Heart right ventricle (tissue), 16 donors: ENCODE data around the gene TERF2IP. TPM values are rescaled to one million over a fixed set of nuclear protein-coding genes. Genes with fewer than 3 reads are reported as not detected.

Experiments used
- ATAC-seq, 8 donors: fragments of 200-7000 bp; cut with Tn5 transposase; one replicate each; pipeline ENCODE4 v1.9.1; 2020; ENCODE audit warnings: mild to moderate bottlenecking in 8 of 8, moderate library complexity in 8 of 8, moderate number of reproducible peaks in 1 of 8
- DNase-seq, 2 donors: peaks; one replicate each; pipeline ENCODE4 v3.0.0-alpha.2; 2020
- H3K27ac ChIP-seq, 10 donors: fragments of 200-600 bp; sonication (generic) in 2 of 10; one replicate each; pipeline versions ENCODE4 v1.5.0 to v1.8.0; 2020 to 2022; ENCODE audit warnings: mild to moderate bottlenecking in 3 of 10
- H3K27me3 ChIP-seq, 7 donors: fragments of 200-600 bp; one replicate each; pipeline ENCODE4 v1.8.0; 2021 to 2022; ENCODE audit warnings: mild to moderate bottlenecking in 2 of 7
- H3K36me3 ChIP-seq, 9 donors: fragments of 200-600 bp; sonication (generic) in 1 of 9; one replicate each; pipeline versions ENCODE4 v1.5.0 to v1.8.0; 2020 to 2022; ENCODE audit warnings: mild to moderate bottlenecking in 2 of 9
- H3K4me1 ChIP-seq, 9 donors: fragments of 200-600 bp; sonication (generic) in 1 of 9; one replicate each; pipeline versions ENCODE4 v1.5.0 to v1.8.0; 2020 to 2022; ENCODE audit warnings: mild to moderate bottlenecking in 4 of 9
- H3K4me3 ChIP-seq, 10 donors: fragments of 200-600 bp; sonication (generic) in 2 of 10; one replicate each; pipeline versions ENCODE4 v1.5.0 to v1.8.0; 2020 to 2022; ENCODE audit warnings: mild to moderate bottlenecking in 7 of 10, moderate library complexity in 2 of 10
- H3K9me3 ChIP-seq, 11 donors: fragments of 200-600 bp in 10 of 11; sonication (generic) in 2 of 11; one replicate each; pipeline versions ENCODE4 v1.5.0 to v1.8.0; 2013 to 2022; ENCODE audit warnings: mild to moderate bottlenecking in 2 of 11, control low read depth in 1 of 11, moderate library complexity in 1 of 11
- WGBS, 2 donors: extraction: QIAGEN DNeasy Blood & Tissue Kit; methylation state at CpG; one replicate each; pipeline ENCODE4 v1.1.7; 2013; ENCODE audit warnings: inconsistent platforms in 1 of 2; 5-methylcytosine and 5-hydroxymethylcytosine counted together
- intact Hi-C, 10 donors: fragments of 100-400 bp; cut with DNase I; formaldehyde crosslinking; loops; one replicate each; pipeline versions ENCODE4 v1.11.1 to v1.14.2; 2022
- long read RNA-seq, 3 donors: library from polyadenylated mRNA; unstranded; transcript quantifications; one replicate each; pipeline ENCODE4 v2.0.0, GENCODE V29; 2020 to 2021
- polyA plus RNA-seq, 2 donors: library from polyadenylated mRNA; stranded (reverse); fragments of 200-250 nt; gene quantifications; one replicate each; pipeline ENCODE4 v1.2.3, GENCODE V29; 2013
- total RNA-seq, 10 donors: library from RNA; stranded (reverse); fragmentation: NEBNext Ultra II Directional in 3 of 10; extraction: Animal tissue kit (Norgen Biotek cat#: 25700) in 3 of 10; gene quantifications; one replicate each; pipeline versions ENCODE4 v1.2.1 to v1.2.4, GENCODE V29; 2021 to 2023
- TF ChIP-seq, protein P1 (sequence below), 9 donors: fragments of 200-600 bp; sonication (generic) in 2 of 9; IDR thresholded peaks; one replicate each; pipeline versions ENCODE4 v1.5.0 to v1.8.0; 2021 to 2022; ENCODE audit warnings: antibody characterized with exemption in 9 of 9, mild to moderate bottlenecking in 5 of 9, moderate library complexity in 1 of 9
- donor health status: Arrhythmogenic right ventricular cardiomyopathy.
- donor health status: ischemic (EF 13 %, LVEDD 7.1; RV severe dilation, severe dysfunction).
- donor health status: healthy with polysubstance abuse.
- donor health status: DM: no; HTN: yes; CAD: no.
- donor health status: DM: no; HTN: no; CAD: no.
- donor health status: ischemic (EF 25% LVEDD 6.9; RV normal size, moderate dysfunction).
- donor health status: ischemic (EF 25% LVEDD 5.7; RV mildly dilated, moderate dysfunction).
- donor health status: healthy.
- donor health status: DM: yes; HTN: yes; CAD: no.
- donor health status: Ischemic cardiomyopathy.
- donor health status: ischemic (EF 35%, LVEDD 5.7; RV mildly dilated, moderate dysfunction).
- donor health status: nonischemic (EF 11% LVEDD 7.7; RV severe dilation, severe dysfunction).
- donor health status: DM: yes; HTN: yes; CAD: no.
- donor health status: PGD.
- donor health status: ischemic (EF 29% LVEDD 5.4; RV normal size, mild dysfunction).
- donor health status: nonischemic (EF 23%, LVEDD 6.1; RV moderate dilation, normal function).

TERF2IP gene, protein sequence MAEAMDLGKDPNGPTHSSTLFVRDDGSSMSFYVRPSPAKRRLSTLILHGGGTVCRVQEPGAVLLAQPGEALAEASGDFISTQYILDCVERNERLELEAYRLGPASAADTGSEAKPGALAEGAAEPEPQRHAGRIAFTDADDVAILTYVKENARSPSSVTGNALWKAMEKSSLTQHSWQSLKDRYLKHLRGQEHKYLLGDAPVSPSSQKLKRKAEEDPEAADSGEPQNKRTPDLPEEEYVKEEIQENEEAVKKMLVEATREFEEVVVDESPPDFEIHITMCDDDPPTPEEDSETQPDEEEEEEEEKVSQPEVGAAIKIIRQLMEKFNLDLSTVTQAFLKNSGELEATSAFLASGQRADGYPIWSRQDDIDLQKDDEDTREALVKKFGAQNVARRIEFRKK
- 10 to 100 TPM; 49.1 to 79.3 (median 64.5) TPM for total RNA-seq
- polyA plus RNA-seq, result 10 to 100 TPM; 43.3 to 71.1 TPM
- long read RNA-seq, donor 1, transcript TERF2IP-201 (3 exons, 2,118 nt), result major isoform, 141 of 152 reads
- long read RNA-seq, donor 1, partial matches to known transcripts, result 2 of 152 reads
- long read RNA-seq, donor 1, other reads (novel, unspliced or antisense), result 9 of 152 reads
- long read RNA-seq, donor 2, transcript TERF2IP-201 (3 exons, 2,118 nt), result major isoform, 131 of 142 reads
- long read RNA-seq, donor 2, partial matches to known transcripts, result 0 of 142 reads
- long read RNA-seq, donor 2, other reads (novel, unspliced or antisense), result 10 of 142 reads
- long read RNA-seq, donor 3, transcript TERF2IP-201 (3 exons, 2,118 nt), result major isoform, 91 of 101 reads
- long read RNA-seq, donor 3, partial matches to known transcripts, result 1 of 101 reads
- long read RNA-seq, donor 3, other reads (novel, unspliced or antisense), result 9 of 101 reads

DNA sequence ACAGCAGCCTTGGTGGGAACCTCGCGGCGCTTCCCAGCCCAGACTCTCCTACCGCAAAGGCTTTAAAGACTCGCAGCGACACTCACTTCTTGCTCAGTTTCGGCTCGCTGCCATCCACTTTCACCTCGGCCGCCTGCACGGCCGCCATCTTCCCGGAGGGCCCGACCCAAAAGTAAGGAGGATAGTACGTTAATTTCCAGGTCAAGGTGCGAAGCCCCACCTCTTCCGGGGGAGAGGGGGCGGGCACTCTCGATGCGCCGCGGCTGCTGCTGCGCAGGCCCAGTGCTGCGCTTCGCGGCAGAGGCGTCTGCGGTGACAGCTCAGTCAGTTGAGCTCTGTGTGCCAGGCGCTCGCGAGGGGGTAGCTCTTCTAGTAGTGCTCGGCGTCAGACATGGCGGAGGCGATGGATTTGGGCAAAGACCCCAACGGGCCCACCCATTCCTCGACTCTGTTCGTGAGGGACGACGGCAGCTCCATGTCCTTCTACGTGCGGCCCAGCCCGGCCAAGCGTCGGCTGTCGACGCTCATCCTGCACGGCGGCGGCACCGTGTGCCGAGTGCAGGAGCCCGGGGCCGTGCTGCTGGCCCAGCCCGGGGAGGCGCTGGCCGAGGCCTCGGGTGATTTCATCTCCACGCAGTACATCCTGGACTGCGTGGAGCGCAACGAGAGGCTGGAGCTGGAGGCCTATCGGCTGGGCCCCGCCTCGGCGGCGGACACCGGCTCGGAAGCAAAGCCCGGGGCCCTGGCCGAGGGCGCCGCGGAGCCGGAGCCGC lies at the start of gene TERF2IP, which contains the start of gene KARS1:
Gene TERF2IP, plus strand, starts transcription at position 282 of the 773 bp plus-strand sequence. Its CDS starts 110 bp downstream, at position 392.
Gene KARS1, minus strand, starts transcription at position 174 of the 773 bp plus-strand sequence. Its CDS starts 26 bp downstream, at position 148.
- WGBS, 2 donors, result 0 to 1% methylated on average over 76 of the region's 76 CpGs
- H3K27ac ChIP-seq, result peak within 1 kb of the TSS; percentile 90 to 99 (median 98)
- H3K4me1 ChIP-seq, result peaks cover 0 to 65% (median 60%) of the 10 kb centered on the region in 9 donors
- intact Hi-C loops, result loop anchor here in 3 of 10 donors (2.0 to 10.0 kb wide), 4 partner anchors 25 to 117 kb away; partner anchors contain the start of genes ADAT1 (in 1 of the 3) and TMEM231 (in 1 of the 3)
- TF ChIP-seq, protein P1, sequence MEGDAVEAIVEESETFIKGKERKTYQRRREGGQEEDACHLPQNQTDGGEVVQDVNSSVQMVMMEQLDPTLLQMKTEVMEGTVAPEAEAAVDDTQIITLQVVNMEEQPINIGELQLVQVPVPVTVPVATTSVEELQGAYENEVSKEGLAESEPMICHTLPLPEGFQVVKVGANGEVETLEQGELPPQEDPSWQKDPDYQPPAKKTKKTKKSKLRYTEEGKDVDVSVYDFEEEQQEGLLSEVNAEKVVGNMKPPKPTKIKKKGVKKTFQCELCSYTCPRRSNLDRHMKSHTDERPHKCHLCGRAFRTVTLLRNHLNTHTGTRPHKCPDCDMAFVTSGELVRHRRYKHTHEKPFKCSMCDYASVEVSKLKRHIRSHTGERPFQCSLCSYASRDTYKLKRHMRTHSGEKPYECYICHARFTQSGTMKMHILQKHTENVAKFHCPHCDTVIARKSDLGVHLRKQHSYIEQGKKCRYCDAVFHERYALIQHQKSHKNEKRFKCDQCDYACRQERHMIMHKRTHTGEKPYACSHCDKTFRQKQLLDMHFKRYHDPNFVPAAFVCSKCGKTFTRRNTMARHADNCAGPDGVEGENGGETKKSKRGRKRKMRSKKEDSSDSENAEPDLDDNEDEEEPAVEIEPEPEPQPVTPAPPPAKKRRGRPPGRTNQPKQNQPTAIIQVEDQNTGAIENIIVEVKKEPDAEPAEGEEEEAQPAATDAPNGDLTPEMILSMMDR (IDR thresholded peaks at IDR 0.05), result no peak
- DNase-seq (peak; percentile 92 to 93), ATAC-seq (peak; percentile 97 to 98 (median 98))
- H3K4me3 ChIP-seq, result peak within 1 kb of the TSS; percentile 62 to 100 (median 96)
- no peaks in the 10 kb centered on the region for H3K27me3 ChIP-seq
- H3K36me3 ChIP-seq, result peaks cover 0 to 34% (median 3%) of the 10 kb centered on the region in 9 donors
- no peaks in the 10 kb centered on the region for H3K9me3 ChIP-seq

DNA sequence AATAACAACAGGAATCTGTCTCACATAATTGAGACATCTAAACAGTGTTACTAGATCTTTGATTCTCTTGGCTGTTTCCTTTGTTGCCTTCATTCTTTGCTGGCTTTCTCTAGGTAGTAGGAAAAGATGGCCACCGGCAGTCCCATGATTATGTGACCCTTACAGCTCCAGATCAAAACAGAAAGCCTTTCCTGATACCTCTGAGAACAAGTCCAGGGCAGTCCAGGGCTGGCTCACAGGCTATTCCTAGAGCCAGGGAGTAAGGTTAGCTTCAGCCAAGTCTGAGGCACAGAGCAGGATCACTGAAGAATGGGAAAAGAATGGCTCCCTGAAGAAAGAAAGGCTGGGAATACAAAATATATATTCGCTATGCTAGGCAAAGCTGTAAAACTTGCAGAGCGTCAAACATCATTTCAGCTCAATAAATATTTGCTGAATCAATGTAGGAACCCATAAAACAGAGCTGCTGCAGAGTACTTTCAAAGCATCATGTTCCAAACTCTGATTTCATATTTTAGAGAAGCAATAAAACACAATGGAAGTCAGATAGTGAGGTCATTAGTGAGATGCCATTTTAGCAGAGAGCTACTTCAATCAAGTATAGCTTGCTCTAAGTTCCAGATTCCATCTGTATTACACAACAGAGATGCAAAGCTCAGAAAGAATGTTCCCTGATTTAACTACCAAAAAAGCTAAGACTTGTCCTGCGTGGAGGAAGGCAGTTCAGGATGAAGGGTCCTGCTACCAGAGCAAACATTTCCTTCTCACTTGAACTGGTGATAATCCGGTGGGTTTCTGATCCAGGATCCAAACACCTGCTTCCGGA lies 47.9 kb upstream of the TERF2IP start:
- H3K36me3 ChIP-seq, result peaks cover 0 to 88% (median 45%) of the 10 kb centered on the region in 9 donors
- DNase-seq, result no peak
- TF ChIP-seq, protein P1 (IDR thresholded peaks at IDR 0.05), result no peak
- intact Hi-C loops, result no loop called here
- no peaks in the 10 kb centered on the region for H3K27me3 ChIP-seq
- H3K4me3 ChIP-seq, result no peak overlapping the region
- WGBS, 2 donors, result 85 to 91% methylated on average over 6 of the region's 6 CpGs
- peaks cover 0 to 15% (median 3%) of the 10 kb centered on the region in 9 donors for H3K4me1 ChIP-seq
- H3K27ac ChIP-seq, result peak overlapping the region in 6 of 10 donors; percentile 16 to 76 (median 56)
- ATAC-seq, result peak in 5 of 8 donors; percentile 68 to 82 (median 81)
- H3K9me3 ChIP-seq, result peaks cover 0 to 14% (median 0%) of the 10 kb centered on the region in 11 donors

DNA sequence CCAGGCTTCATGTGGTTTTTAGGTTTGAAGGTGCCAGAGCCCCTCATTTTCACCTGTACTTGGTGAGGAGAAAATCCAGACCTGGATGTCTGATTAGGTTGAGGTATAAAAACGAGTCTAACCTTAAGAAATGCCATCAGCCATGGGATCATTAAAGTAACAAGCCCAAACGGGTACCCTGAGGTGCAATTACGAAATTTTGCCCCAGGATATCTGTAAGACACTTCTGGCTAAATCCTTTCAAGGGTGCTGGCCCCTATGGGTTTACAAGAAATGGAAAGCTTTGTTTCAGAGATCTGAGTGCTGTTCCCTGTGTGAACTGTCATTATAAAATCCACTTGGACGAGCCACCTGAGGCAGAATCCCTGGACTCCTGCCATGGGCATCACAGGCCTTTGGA lies 44.3 kb upstream of the TERF2IP start:
- Histone ChIP-seq H3K27ac (no peak overlapping the region), H3K9me3 (peaks cover 0 to 4% (median 0%) of the 10 kb centered on the region in 11 donors), H3K4me1 (peaks cover 0 to 7% (median 0%) of the 10 kb centered on the region in 9 donors), H3K27me3 (no peaks in the 10 kb centered on the region), H3K36me3 (peaks cover 0 to 97% (median 51%) of the 10 kb centered on the region in 9 donors), H3K4me3 (no peak overlapping the region)
- 90 to 94% methylated on average over 4 of the region's 4 CpGs for WGBS, 2 donors
- ATAC-seq (no peak), DNase-seq (no peak)
- TF ChIP-seq, protein P1 (IDR thresholded peaks at IDR 0.05), result no peak
- intact Hi-C loops, result no loop called here
